GF-D8 (cell line): ENCODE measurements around the gene TRIP4.
"Not testable (repeated sequence)": the region's sequence is repeated elsewhere in the genome, so short reads cannot be mapped to it uniquely, and the experiment has no call there.

ENCODE experiments used
- DNase-seq: peaks from one replicate; lab custom pipeline; 2025; lab: John Stamatoyannopoulos, UW

The TRIP4 gene

DNA sequence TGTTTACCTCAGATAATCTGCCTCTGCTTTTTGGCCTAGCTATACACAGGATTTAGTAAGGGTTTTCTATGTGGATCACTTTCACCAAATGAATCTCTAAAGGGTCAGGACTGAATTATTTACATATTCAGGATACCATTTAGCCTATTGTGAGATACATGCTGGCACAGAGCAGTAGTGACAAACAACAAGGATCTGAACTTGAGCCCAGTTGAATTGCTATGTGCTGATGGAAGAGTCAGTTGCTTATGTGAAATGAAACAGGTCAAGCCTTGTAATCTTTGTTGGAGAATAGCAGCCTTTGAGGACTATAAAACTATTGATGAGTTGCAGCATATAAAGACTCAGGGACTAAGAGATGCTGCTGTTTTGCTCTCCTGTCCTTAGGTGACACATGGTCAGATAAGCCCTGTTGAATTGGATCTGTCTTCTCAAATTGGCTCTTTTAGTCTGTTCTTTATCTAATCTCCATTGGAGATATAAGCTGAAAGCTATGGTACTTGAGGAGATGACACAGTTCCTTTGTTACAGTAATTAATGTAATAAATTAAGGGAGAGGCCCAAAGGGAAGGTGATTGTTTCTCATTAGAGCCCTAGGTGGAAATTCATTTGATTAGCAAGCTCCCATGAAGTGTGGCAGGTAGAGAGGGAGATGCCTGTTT is 103.1 kb downstream of the TRIP4 start:
- DNase-seq, result no peak

DNA sequence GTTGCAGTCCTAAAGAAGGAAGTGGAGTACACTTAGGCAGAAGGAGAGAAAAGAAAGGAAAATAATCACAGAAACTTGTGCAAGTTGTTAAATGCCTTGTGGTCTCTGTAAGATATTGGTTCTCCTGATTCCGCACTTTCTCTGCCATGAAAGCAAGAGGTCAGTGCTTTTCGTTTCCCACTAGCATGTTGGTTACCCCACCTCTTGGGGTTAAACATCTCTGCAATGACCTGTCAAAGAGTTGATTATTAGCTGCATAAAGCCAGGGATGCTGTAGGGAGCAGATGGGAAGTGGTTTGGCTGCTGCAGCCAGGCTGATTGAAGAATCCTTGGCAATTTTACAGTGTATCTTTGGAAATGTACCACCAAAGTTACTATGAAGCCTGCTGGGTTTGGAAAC is 106.0 kb downstream of the TRIP4 start:
- no peak for DNase-seq

DNA sequence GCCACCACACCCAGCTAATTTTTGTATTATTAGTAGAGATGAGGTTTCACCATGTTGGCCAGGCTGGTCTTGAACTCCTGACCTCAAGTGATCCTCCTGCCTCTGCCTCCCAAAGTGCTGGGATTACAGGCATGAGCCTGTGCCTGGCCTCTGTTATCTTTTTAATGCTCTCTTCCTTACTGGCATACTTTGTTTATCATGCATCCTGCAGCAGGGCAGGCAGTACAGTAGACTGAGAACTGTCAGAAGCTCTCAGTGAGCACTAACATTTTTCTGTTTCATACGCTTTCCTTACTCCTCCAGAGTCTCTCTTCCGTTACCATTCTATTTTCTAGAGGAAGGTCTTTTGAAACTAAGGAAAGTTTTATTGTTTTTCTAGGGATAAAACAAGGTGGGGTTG is 108.3 kb downstream of the TRIP4 start:
- DNase-seq, result not testable (repeated sequence)

- DNase-seq, result no peak
These were observed 113.2 kb downstream of the TRIP4 start for GRCh38 chr15:64500695-64501395.

DNA sequence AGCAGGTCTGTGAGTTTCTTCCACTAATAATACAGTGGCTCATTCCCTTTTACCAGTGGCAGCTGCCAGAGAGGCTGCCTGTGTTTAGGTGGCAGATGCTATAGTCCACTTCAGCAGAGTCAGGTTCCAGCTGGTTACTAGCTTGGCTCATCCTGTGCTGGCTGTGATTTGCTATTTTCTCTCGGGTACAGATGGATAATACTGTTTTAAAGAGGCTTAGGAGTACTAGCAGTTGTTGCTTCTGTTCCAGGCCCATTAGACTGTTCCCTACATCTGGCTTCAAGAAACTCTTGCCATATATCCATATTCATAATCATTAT is 113.7 kb downstream of the TRIP4 start:
- no peak for DNase-seq

DNA sequence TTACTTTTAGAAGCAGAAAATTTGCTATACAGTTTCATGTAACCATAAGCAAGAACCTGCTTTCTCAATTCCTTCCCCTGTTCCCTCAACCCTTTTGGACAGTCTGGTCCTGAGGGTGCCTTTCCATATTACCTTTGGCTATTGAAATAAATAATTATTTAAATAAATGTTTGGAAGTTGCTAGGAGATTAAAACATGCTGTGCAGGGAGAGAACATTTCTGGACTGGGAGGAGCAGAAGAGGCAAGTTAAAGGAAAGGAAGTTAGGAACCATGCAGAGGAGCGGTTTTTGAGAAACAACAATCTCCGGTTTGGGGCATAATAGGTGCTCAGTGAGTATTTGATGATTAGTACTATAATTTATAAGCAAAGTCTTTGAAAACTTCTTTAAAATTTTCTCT is 114.5 kb downstream of the TRIP4 start:
- no peak for DNase-seq

DNA sequence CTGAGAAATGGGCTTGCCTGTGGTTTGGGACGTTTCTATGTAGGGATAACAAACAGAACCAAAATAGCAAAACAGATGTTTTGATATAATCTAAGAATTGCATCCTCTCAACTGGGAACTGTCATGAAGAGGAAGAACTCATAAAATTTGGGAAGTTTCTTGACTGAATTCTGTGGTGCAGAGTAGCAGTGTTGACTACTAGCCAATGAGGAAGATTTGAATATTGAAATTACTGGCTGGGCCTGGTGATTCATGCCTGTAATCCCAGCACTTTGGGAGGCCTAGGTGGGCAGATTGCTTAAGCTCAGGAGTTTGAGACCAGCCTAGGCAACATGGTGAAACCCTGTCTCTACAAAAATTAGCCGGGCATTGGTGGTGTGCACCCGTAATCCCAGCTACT is 114.9 kb downstream of the TRIP4 start:
- peak; percentile 37 for DNase-seq

DNA sequence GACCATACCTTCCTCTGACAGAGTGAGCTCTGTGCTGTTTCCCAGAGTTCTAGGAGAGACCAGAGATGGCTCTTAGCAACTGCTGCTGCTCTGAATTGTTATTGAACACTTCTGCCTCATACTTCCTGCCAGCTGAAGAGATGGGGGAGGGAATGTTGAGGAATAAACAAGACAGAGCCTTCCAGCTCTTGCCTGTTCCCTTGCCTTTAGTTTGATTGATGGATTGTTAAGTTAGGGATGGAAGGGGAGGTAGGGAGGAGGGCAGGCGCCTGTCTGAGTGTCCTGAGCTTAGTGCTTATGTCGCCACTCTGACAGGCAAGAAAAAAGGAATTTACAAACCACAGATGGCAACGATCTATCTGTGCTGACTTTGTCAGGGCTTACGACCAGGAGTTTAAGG is 115.6 kb downstream of the TRIP4 start:
- no peak for DNase-seq

DNA sequence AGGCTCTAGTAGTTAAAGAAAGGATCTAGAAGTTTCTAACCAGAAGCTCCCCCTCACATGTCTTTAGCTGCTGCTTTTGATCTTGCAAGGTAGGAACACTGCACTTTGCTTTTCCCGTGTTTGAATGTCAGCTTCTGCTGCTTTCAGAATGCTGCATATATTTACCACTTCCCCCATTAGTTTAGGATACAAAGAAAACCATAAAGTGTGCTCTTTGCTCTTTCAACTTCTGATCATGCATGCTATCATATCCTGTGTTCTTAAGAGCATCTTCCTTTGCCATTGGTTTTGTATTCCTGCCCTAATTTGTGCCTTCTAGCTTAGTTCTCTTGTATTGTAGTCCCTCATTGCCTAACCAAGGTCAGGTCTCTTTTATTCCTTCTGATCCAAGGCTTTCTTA is 116.0 kb downstream of the TRIP4 start:
- DNase-seq, result no peak
